ENCODE measurements around the gene CTSO.
"Not testable (repeated sequence)": the region's sequence is repeated elsewhere in the genome, so short reads cannot be mapped to it uniquely, and the experiment has no call there.

Gene CTSO

DNA sequence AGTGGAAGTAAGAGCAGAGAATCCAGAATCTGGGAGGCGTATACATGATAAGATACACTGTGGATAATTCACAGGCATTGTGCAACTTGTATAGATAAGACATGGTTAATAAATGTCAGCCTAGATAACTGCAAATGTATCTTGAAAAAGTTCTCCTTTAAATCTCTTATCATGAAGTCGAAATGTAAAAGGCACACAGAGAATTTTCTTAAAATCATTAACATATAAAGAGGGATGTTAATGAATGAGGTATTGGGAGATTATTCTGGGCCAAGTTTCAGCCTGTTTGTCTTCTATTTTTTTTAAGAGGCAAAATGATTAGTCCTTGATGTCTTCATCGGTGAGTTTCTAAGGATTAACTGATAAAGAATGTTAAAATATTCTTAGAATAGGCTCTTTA is 49.3 kb downstream of the CTSO start:
- Histone ChIP-seq H3K36me3 (ENCODE audit: low read depth) (no peaks in the 10 kb centered on the region), H3K27ac (ENCODE audit: poor library complexity, severe bottlenecking) (no peak overlapping the region)
- TF ChIP-seq, protein P1, sequence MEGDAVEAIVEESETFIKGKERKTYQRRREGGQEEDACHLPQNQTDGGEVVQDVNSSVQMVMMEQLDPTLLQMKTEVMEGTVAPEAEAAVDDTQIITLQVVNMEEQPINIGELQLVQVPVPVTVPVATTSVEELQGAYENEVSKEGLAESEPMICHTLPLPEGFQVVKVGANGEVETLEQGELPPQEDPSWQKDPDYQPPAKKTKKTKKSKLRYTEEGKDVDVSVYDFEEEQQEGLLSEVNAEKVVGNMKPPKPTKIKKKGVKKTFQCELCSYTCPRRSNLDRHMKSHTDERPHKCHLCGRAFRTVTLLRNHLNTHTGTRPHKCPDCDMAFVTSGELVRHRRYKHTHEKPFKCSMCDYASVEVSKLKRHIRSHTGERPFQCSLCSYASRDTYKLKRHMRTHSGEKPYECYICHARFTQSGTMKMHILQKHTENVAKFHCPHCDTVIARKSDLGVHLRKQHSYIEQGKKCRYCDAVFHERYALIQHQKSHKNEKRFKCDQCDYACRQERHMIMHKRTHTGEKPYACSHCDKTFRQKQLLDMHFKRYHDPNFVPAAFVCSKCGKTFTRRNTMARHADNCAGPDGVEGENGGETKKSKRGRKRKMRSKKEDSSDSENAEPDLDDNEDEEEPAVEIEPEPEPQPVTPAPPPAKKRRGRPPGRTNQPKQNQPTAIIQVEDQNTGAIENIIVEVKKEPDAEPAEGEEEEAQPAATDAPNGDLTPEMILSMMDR (IDR thresholded peaks at IDR 0.05; ENCODE audit: poor library complexity, severe bottlenecking): no peak

DNA sequence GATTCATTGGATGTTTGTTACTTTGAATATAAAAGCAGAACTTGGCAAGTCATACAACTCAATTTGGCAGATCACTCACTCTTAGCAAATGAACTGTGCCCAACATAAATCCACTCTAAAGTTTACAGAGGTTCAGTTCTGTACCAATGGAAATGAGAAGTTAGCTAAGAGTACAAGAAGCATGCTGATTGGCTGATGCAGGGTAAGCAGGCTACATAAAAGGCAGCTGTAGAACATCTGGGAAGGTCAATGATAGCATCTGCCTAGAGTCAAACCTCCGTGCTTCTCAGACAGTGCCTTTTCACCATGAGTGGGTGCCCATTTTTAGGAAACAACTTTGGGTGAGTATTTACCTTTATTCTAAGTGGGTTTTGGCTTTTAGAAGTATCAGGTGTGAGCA is 50.2 kb downstream of the CTSO start, which contains the start of gene TDO2:
TSS of gene TDO2 (plus strand) at position 244 of the 400 bp plus-strand sequence. CDS start at position 307, 63 bp downstream.
- Histone ChIP-seq H3K4me3 (ENCODE audit: severe bottlenecking) (no peak within 1 kb of the TSS), H3K36me3 (ENCODE audit: low read depth) (no peaks in the 10 kb centered on the region), H3K27ac (ENCODE audit: poor library complexity, severe bottlenecking) (no peak within 1 kb of the TSS), H3K4me1 (ENCODE audit: insufficient read depth, poor library complexity, severe bottlenecking) (peaks cover 20% of the 10 kb centered on the region), H3K27me3 (ENCODE audit: insufficient read depth, poor library complexity, severe bottlenecking) (no peaks in the 10 kb centered on the region), H3K9me3 (ENCODE audit: severe bottlenecking) (no peaks in the 10 kb centered on the region)
- TF ChIP-seq, protein P1 (IDR thresholded peaks at IDR 0.05; ENCODE audit: poor library complexity, severe bottlenecking): no peak
- DNase-seq (ENCODE audit: low spot score) (no peak), ATAC-seq (ENCODE audit: low read depth) (no peak)

More for the DNA sequence above, 49.3 kb downstream of the CTSO start:
- DNase-seq (ENCODE audit: low spot score) (no peak), ATAC-seq (ENCODE audit: low read depth) (no peak)
- Histone ChIP-seq H3K4me3 (ENCODE audit: severe bottlenecking) (no peak overlapping the region), H3K27me3 (ENCODE audit: insufficient read depth, poor library complexity, severe bottlenecking) (no peaks in the 10 kb centered on the region), H3K4me1 (ENCODE audit: insufficient read depth, poor library complexity, severe bottlenecking) (peaks cover 20% of the 10 kb centered on the region), H3K9me3 (ENCODE audit: severe bottlenecking) (no peaks in the 10 kb centered on the region)

- no peaks in the 10 kb centered on the region for H3K9me3 ChIP-seq (ENCODE audit: severe bottlenecking)
- no peaks in the 10 kb centered on the region for H3K36me3 ChIP-seq (ENCODE audit: low read depth)
- ATAC-seq (ENCODE audit: low read depth): no peak
- H3K27ac ChIP-seq (ENCODE audit: poor library complexity, severe bottlenecking): no peak overlapping the region
- H3K27me3 ChIP-seq (ENCODE audit: insufficient read depth, poor library complexity, severe bottlenecking): no peaks in the 10 kb centered on the region
- DNase-seq (ENCODE audit: low spot score): no peak
- H3K4me1 ChIP-seq (ENCODE audit: insufficient read depth, poor library complexity, severe bottlenecking): peaks cover under 1% of the 10 kb centered on the region
- H3K4me3 ChIP-seq (ENCODE audit: severe bottlenecking): no peak overlapping the region
- TF ChIP-seq, protein P1 (IDR thresholded peaks at IDR 0.05; ENCODE audit: poor library complexity, severe bottlenecking): no peak
Measured at GRCh38 chr4:155901013-155901412, 52.7 kb downstream of the CTSO start.

DNA sequence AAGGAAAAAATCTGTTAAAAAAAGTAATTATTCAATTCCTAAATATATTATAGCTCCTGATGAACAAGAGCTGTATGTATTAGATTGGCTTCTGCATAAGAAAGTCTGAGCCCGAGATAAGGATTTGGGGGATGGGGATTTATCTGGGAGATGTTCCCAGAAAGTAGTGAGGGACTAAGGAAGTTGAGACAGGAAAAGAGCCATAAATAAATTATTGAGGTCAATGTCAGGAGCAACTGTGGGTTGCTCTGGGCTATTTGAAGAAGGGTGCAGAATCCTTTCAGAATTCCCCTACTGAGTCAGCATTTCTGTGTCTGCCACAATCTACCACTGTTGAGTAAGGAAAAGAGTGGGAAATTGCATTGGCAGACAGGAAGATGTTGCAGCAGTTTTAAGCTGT is 53.3 kb downstream of the CTSO start:
- no peaks in the 10 kb centered on the region for H3K36me3 ChIP-seq (ENCODE audit: low read depth)
- ATAC-seq (ENCODE audit: low read depth) (no peak), DNase-seq (ENCODE audit: low spot score) (no peak)
- H3K4me1 ChIP-seq (ENCODE audit: insufficient read depth, poor library complexity, severe bottlenecking): no peaks in the 10 kb centered on the region
- no peaks in the 10 kb centered on the region for H3K9me3 ChIP-seq (ENCODE audit: severe bottlenecking)
- TF ChIP-seq, protein P1 (IDR thresholded peaks at IDR 0.05; ENCODE audit: poor library complexity, severe bottlenecking): no peak
- H3K27me3 ChIP-seq (ENCODE audit: insufficient read depth, poor library complexity, severe bottlenecking): no peaks in the 10 kb centered on the region
- no peak overlapping the region for H3K4me3 ChIP-seq (ENCODE audit: severe bottlenecking)
- H3K27ac ChIP-seq (ENCODE audit: poor library complexity, severe bottlenecking): no peak overlapping the region

DNA sequence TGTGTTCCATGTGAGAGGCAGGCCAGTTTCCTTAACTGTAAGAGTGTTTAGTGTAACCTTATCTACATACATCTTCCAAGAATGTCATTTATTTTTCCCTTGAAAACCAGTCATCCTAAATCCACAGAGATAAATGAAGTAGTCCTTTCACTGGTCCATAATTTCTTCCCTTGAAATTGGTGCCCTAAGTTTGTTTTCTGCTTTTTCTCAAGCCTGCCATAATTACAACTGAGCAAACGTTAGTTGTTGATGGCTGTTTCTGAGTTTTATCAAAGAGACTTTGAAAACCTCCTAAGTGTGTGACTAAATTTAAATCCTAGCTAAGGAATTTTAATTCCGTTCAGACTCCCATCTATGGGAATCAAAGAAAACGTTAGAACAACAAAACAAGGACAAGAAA is 53.8 kb downstream of the CTSO start:
- TF ChIP-seq, protein P1 (IDR thresholded peaks at IDR 0.05; ENCODE audit: poor library complexity, severe bottlenecking): no peak
- DNase-seq (ENCODE audit: low spot score): no peak
- H3K27ac ChIP-seq (ENCODE audit: poor library complexity, severe bottlenecking): no peak overlapping the region

DNA sequence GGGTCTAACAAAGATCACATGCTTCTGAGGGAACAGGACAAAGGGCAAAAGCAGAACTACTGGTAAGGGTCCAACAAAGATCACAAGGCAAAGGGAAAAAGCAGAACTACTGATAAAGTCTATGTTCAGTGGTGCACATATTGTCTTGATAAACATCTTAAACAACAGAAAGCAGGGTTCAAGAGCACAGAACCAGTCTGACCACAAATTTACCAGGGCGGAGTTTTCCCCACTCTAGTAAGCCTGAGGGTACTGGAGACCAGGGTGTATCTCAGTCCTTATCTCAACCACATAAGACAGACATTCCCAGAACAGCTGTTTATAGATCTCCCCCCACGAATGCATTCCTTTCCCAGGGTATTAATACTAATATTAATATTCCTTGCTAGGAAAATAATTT is 55.3 kb downstream of the CTSO start:
- not testable (repeated sequence) for H3K27ac ChIP-seq (ENCODE audit: poor library complexity, severe bottlenecking); H3K4me3 ChIP-seq (ENCODE audit: severe bottlenecking); H3K4me1 ChIP-seq (ENCODE audit: insufficient read depth, poor library complexity, severe bottlenecking); H3K27me3 ChIP-seq (ENCODE audit: insufficient read depth, poor library complexity, severe bottlenecking); H3K36me3 ChIP-seq (ENCODE audit: low read depth); DNase-seq (ENCODE audit: low spot score); ATAC-seq (ENCODE audit: low read depth); H3K9me3 ChIP-seq (ENCODE audit: severe bottlenecking)

More for the DNA sequence above, 53.8 kb downstream of the CTSO start:
- no peak for ATAC-seq (ENCODE audit: low read depth)
- Histone ChIP-seq H3K9me3 (ENCODE audit: severe bottlenecking) (no peaks in the 10 kb centered on the region), H3K4me1 (ENCODE audit: insufficient read depth, poor library complexity, severe bottlenecking) (no peaks in the 10 kb centered on the region), H3K4me3 (ENCODE audit: severe bottlenecking) (no peak overlapping the region), H3K27me3 (ENCODE audit: insufficient read depth, poor library complexity, severe bottlenecking) (no peaks in the 10 kb centered on the region), H3K36me3 (ENCODE audit: low read depth) (no peaks in the 10 kb centered on the region)
